ENCODE measurements around the gene PTPRN2. TPM values are rescaled to one million over a fixed set of nuclear protein-coding genes. Genes with fewer than 3 reads are reported as not detected.

The PTPRN2 gene
- total RNA-seq, 1 experiment from 2014 or later: 2.1 TPM

DNA sequence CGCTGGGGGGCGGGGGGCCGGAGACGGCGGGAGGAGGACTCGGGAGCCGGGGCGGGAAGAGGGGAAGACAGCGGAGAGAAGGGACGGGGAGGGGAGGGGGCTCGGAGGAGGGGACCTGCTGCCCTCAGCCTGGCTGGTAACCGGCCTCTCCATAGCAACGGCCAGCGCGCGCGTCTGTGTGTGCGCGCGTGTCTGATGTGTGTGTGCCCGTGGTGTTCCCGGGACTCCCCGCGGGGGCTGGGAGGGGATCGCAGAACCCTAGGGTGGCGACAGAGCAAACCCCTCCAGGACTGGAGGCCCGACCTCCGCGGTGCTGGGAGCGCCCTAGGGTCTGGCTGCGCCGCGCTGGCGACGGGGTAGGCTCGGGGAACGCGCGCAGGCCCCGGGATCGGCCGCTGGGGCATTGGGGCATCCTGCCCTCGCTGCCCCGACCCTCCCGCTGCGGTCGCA, 894.5 kb downstream of the PTPRN2 start:
- ATAC-seq (no peak), DNase-seq (ENCODE audit: low read depth, low spot score) (no peak)
- H3K9me2 ChIP-seq (ENCODE audit: insufficient read depth): no peaks in the 10 kb centered on the region
- RAD21 ChIA-PET (ENCODE audit: low non-redundant PET in 1 of 2, low total read pairs in 2 of 2, uncharacterized antibody in 2 of 2, unreplicated experiment in 2 of 2): no interaction called here
- H3K4me2 ChIP-seq (ENCODE audit: low read length): no peak overlapping the region
- intact Hi-C loops (cut with micrococcal nuclease): no loop called here
- H3K27me3 ChIP-seq (ENCODE audit: insufficient read depth, low read length): peaks cover 3% of the 10 kb centered on the region
- H3K27ac ChIP-seq (ENCODE audit: low read depth, low read length): no peak overlapping the region
- no peaks in the 10 kb centered on the region for H4K20me1 ChIP-seq (ENCODE audit: insufficient read depth)
- H3K4me1 ChIP-seq (ENCODE audit: control insufficient read depth in 1 of 2, insufficient read depth in 2 of 2, low read length in 2 of 2): peaks cover 0 to 13% of the 10 kb centered on the region in 2 experiments; a peak in 3 of 4 replicates
- POLR2A ChIA-PET: no interaction called here
- H3K36me3 ChIP-seq (ENCODE audit: control insufficient read depth in 1 of 2, insufficient read depth in 2 of 2, low read length in 2 of 2): no peaks in the 10 kb centered on the region
- H3K9me3 ChIP-seq (ENCODE audit: control insufficient read depth in 1 of 2, insufficient read depth in 1 of 2, low read depth in 1 of 2, low read length in 2 of 2): no peaks in the 10 kb centered on the region
- no peak overlapping the region for H3K4me3 ChIP-seq (replicated peaks in 1 of 2; ENCODE audit: low read depth in 1 of 2, low read length in 2 of 2)
- no peak overlapping the region for H2AFZ ChIP-seq (ENCODE audit: low read depth, low read length, poor library complexity, severe bottlenecking)
- TF ChIP-seq SP1 (IDR thresholded peaks at IDR 0.05; ENCODE audit: low read depth): no peak
- no peak for TF ChIP-seq POLR2A (IDR thresholded peaks at IDR 0.05; ENCODE audit: borderline replicate concordance, extremely low read depth, insufficient read depth, insufficient read length)
- TF ChIP-seq, protein P1, sequence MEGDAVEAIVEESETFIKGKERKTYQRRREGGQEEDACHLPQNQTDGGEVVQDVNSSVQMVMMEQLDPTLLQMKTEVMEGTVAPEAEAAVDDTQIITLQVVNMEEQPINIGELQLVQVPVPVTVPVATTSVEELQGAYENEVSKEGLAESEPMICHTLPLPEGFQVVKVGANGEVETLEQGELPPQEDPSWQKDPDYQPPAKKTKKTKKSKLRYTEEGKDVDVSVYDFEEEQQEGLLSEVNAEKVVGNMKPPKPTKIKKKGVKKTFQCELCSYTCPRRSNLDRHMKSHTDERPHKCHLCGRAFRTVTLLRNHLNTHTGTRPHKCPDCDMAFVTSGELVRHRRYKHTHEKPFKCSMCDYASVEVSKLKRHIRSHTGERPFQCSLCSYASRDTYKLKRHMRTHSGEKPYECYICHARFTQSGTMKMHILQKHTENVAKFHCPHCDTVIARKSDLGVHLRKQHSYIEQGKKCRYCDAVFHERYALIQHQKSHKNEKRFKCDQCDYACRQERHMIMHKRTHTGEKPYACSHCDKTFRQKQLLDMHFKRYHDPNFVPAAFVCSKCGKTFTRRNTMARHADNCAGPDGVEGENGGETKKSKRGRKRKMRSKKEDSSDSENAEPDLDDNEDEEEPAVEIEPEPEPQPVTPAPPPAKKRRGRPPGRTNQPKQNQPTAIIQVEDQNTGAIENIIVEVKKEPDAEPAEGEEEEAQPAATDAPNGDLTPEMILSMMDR (IDR thresholded peaks at IDR 0.05 in 2 of 3, conservative IDR thresholded peaks at IDR 0.05 in 1 of 3; ENCODE audit: borderline replicate concordance in 1 of 3, insufficient read depth in 1 of 3, low read depth in 2 of 3, low read length in 2 of 3): no peak
- no peak for TF ChIP-seq CBX3 (IDR thresholded peaks at IDR 0.05; ENCODE audit: low read depth)
- no peak for TF ChIP-seq ELF1 (IDR thresholded peaks at IDR 0.05; ENCODE audit: borderline replicate concordance, low read depth)
- no peak for TF ChIP-seq RAD21 (IDR thresholded peaks at IDR 0.05; ENCODE audit: low read depth)
- no peak for TF ChIP-seq JUND (IDR thresholded peaks at IDR 0.05)
- no peak for TF ChIP-seq EZH2 (IDR thresholded peaks at IDR 0.05)
- TF ChIP-seq SRF (IDR thresholded peaks at IDR 0.05; ENCODE audit: low read depth): no peak
- no peak for TF ChIP-seq POLR2AphosphoS5 (IDR thresholded peaks at IDR 0.05; ENCODE audit: low read depth, low read length)
- TF ChIP-seq CEBPB (IDR thresholded peaks at IDR 0.05; ENCODE audit: low read depth): no peak
- TF ChIP-seq EZH2phosphoT487 (IDR thresholded peaks at IDR 0.05; ENCODE audit: borderline replicate concordance): no peak
- no TSS peak for BruUV-seq (replicated peaks)
- H3K79me2 ChIP-seq (ENCODE audit: insufficient read depth, low read length): peaks cover 4% of the 10 kb centered on the region; the same call in 1 of the 2 replicates
- H3K9ac ChIP-seq (ENCODE audit: low read length): no peak overlapping the region
- CTCF ChIA-PET: no interaction called here
